Spleen (tissue), 7 donors: ENCODE measurements around the gene CFAP157.
A peak's percentile ranks its signal among the peaks of the same experiment; 100 is the strongest.

Source experiments
- POLR2A ChIP-seq, 3 donors: fragments of 450-650 bp; IDR thresholded peaks; one replicate each; pipeline ENCODE4 v1.5.1; 2017; ENCODE audit warnings: antibody characterized with exemption in 3 of 3, mild to moderate bottlenecking in 1 of 3
- POLR2AphosphoS5 ChIP-seq, 3 donors: sonication (generic); formaldehyde crosslinking; IDR thresholded peaks; one replicate each; pipeline ENCODE4 v1.5.1; 2017; ENCODE audit warnings: antibody characterized with exemption in 3 of 3
- TF ChIP-seq, protein P1 (sequence below), 11 experiments: fragments of 200-600 bp in 7 of 11; fragments of 450-650 bp in 4 of 11; sonication (generic) in 4 of 11; IDR thresholded peaks in 8 of 11; conservative IDR thresholded peaks in 3 of 11; 1 replicate in 7 of 11; 2 replicates in 4 of 11; pipeline versions ENCODE4 v1.4.0 to v1.8.0; 2016 to 2021; ENCODE audit warnings: antibody characterized with exemption in 11 of 11, inconsistent platforms in 4 of 11, mild to moderate bottlenecking in 1 of 11
- donor health status: DM: no; HTN: no; CAD: no; lungs with moderate emphysema.
- donor health status: DM: no; HTN: no; CAD: no.
- donor health status: DM: no; HTN: no; CAD: no.

DNA sequence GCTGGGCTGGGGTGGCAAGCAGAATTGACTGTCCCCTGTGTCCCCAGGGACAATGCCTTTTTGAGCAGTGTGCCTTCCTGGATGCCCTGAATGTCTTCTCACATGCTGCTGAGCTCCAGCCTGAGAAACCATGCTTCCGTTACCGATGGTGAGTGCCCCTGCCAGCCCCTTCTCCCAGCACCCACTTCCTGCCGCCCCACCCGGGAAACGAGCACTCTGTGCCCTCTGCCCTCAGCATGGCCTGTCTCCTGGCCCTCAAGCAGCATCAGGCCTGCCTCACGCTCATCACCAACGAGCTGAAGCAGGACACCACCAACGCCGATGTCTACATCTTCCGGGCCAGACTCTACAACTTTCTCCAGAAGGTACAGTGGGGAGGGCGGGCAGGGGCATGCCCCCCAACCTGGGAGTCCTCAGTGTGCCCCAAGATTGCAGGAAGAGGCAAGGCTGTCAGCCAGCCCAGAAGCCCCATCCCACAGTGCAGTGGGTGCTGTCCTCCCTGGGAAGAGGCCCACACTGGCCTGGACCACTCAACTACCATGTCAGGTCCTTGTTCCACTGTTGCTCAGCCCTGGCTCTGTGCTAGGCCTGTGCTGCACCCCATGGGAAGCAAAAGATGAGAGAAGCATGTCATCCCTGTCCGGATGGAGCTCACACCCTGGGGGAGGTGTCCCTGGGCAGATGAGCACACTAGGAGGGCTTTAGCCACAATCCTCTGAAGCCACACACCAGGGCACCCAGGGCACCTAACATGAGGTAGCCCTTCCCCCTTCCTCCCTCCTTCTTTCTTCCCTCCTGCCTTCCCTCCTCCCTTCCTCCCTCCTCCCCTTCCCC lies 13.5 kb downstream of the CFAP157 start:
- TF ChIP-seq, protein P1, sequence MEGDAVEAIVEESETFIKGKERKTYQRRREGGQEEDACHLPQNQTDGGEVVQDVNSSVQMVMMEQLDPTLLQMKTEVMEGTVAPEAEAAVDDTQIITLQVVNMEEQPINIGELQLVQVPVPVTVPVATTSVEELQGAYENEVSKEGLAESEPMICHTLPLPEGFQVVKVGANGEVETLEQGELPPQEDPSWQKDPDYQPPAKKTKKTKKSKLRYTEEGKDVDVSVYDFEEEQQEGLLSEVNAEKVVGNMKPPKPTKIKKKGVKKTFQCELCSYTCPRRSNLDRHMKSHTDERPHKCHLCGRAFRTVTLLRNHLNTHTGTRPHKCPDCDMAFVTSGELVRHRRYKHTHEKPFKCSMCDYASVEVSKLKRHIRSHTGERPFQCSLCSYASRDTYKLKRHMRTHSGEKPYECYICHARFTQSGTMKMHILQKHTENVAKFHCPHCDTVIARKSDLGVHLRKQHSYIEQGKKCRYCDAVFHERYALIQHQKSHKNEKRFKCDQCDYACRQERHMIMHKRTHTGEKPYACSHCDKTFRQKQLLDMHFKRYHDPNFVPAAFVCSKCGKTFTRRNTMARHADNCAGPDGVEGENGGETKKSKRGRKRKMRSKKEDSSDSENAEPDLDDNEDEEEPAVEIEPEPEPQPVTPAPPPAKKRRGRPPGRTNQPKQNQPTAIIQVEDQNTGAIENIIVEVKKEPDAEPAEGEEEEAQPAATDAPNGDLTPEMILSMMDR (IDR thresholded peaks at IDR 0.05 in 8 of 11, conservative IDR thresholded peaks at IDR 0.05 in 3 of 11): no peak
- TF ChIP-seq POLR2A (IDR thresholded peaks at IDR 0.05): no peak
- peak in 2 of 3 donors; percentile 37 to 60 for TF ChIP-seq POLR2AphosphoS5 (IDR thresholded peaks at IDR 0.05)
